Measurements from ENCODE around the gene EMP1.
A peak's percentile ranks its signal among the peaks of the same experiment; 100 is the strongest.

The EMP1 gene, protein sequence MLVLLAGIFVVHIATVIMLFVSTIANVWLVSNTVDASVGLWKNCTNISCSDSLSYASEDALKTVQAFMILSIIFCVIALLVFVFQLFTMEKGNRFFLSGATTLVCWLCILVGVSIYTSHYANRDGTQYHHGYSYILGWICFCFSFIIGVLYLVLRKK

GRCh38 chr12:13196130-13196921 is at the start of gene EMP1:
TSS of gene EMP1 (plus strand) at chr12:13196726. CDS start at chr12:13211511, 14,785 bp downstream.
- peak; percentile 7 for DNase-seq (ENCODE audit: low spot score)

DNA sequence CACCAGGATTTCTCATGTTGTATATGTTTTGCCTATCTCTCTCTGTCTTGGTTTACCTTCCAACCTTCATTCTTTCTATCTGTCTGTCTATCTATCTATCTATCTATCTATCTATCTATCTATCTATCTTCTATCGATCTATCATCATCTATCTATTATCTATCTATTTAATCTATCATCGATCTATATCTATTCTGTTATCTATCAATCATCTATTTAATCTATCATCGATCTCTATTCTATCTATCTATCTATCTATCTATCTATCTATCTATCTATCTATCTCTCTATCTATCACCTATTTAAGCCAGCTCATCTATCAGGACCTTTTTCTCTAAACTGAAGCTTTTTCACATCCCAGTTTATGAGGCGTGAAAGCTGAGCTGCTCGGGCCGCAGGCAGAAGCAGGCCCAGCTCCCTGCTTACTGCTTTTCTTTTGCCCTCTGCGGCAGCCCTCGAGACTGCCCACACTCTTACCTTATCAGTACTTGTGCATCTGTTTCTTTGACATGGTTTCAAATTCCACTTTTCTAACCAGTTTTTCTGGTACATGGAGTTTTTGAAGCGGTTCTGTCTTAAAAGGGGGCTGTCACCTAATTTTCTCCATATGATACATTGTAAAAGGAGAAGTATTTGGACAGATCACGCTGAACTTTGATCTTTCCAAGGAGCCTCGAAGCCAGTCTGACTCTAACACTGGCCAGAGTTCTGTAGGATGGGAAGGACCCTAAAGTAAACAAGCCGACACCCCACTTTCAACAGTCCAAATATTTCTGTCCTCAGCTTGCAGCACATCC is 48.6 kb upstream of the EMP1 start:
- DNase-seq (ENCODE audit: low spot score) = no peak

DNA sequence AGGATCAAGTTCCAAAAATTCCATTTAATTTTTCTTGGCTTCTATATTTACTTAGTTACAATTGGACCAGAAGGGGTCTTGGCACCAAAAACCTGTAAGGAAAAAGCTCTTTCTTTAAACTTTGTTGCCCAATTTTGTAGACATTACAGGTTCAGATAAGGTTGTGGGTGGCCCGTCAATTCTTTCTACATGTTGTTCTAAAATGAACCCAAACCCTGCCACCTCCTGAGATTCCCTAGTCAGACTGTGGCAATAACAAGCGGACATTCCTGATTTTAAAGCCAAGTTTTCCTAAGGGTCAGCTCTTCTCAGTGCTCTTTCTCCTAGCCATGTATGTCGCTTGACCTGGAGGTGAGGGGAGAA is 48.1 kb upstream of the EMP1 start:
- DNase-seq (ENCODE audit: low spot score) = no peak

- DNase-seq (ENCODE audit: low spot score) = no peak
These were observed 47.1 kb upstream of the EMP1 start for GRCh38 chr12:13149411-13149810.

GRCh38 chr12:13152281-13152680 is 44.2 kb upstream of the EMP1 start:
- DNase-seq (ENCODE audit: low spot score) = no peak

DNA sequence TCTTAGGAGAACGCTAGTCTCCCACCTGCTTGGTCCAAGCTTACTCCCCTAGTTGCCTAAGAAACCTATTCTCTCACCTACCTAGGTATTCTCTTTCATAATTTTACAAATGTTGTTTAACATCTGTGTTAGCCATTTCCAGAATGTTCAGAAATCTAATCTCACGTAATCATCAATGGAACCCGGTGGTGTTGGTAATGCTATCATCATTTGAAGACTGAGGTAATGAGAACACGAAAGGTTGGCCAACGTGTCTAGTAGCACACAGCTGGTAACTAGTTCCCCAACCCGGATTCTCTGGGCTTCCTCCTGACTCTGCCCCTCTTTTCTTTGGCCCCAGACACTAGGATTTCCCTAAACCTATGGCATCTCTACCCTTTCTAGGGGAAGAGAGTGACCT is 43.8 kb upstream of the EMP1 start:
- no peak for DNase-seq (ENCODE audit: low spot score)

DNA sequence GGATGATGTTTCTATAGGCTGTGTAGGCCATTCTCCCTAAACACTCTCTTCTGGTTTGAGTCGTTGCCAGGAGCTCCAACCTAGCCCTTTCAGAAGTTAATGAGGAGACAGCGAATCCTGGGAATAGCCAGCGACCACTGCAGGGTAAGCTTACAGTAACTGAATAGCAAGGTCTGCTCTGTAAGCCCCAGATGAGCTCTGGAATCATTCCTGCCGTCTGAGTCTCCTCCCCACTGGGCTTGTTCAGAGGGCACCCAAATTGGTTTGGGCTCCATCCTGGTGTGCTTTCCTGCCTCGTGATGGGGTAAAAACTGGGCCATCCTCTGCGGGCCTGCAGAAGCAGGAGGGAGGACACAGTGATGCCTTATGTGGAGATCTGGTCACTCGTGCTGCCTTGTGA is 43.3 kb upstream of the EMP1 start:
- DNase-seq (ENCODE audit: low spot score) = no peak

DNA sequence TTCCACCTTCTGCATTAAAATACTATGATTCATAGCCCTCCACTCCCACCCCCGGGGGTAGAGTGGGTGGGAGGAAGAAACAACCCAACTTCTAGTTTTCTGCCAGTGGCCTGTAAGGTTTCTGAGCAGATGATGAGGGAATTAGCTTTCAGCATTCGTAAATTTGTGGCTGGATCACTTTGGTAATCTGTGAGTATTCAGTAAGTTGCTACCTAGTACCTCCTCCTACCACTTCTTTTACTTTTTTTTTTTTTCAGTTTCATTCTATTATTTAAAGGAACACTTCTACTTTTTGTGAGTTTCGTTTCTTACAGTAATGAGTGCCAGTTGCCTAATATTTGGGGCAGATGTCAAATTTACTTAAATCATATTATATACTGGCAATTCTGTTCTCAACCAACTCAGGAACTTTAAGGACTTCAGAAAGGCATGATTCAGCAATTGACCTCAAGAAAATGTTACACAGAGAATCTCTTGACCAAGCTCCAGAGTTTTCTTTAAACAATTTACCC is 42.4 kb upstream of the EMP1 start:
- no peak for DNase-seq (ENCODE audit: low spot score)

DNA sequence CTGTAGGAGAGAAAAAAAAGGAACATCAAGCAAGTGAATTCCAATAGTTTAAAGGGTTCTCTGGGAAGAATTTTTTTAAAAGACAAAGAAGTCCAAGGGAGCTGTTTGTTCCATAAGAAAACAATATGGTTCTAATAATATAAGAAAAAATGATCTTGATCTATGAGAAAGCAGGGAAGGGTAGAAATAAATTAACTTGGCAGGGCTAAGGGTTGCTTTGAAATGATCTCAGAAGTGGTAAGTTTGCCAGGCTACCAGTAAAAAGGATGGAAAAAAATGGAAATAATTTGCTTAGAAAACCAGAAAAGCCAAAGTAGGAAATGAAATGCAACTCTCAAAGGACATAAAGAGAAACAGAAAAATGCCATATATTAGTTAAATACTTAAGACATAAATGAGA is 41.7 kb upstream of the EMP1 start:
- DNase-seq (ENCODE audit: low spot score) = no peak

DNA sequence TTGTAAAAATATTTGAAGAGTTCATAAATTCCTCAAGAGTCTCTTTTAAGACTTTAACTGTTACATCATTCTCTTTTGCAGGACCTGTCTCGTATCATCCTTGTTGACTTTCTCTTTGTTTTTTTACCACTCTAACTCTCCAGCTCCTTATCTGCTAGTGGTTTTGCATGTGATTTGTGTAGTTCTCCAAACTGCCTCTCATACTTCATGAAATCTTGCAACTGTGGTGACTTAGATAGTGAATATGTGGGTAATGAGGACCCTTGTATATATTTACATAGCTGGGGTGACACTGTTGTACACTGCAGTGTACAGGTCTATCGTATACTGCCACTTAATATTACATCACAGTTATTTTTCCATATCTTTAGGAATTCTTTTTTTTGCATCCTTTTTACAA is 40.2 kb upstream of the EMP1 start:
- no peak for DNase-seq (ENCODE audit: low spot score)

GRCh38 chr12:13161172-13161571 is 35.4 kb upstream of the EMP1 start:
- DNase-seq (ENCODE audit: low spot score) = no peak

- DNase-seq (ENCODE audit: low spot score) = no peak
These were observed 33.6 kb upstream of the EMP1 start for GRCh38 chr12:13162904-13163303.

GRCh38 chr12:13163868-13164635 is 32.5 kb upstream of the EMP1 start:
- DNase-seq (ENCODE audit: low spot score) = no peak

DNA sequence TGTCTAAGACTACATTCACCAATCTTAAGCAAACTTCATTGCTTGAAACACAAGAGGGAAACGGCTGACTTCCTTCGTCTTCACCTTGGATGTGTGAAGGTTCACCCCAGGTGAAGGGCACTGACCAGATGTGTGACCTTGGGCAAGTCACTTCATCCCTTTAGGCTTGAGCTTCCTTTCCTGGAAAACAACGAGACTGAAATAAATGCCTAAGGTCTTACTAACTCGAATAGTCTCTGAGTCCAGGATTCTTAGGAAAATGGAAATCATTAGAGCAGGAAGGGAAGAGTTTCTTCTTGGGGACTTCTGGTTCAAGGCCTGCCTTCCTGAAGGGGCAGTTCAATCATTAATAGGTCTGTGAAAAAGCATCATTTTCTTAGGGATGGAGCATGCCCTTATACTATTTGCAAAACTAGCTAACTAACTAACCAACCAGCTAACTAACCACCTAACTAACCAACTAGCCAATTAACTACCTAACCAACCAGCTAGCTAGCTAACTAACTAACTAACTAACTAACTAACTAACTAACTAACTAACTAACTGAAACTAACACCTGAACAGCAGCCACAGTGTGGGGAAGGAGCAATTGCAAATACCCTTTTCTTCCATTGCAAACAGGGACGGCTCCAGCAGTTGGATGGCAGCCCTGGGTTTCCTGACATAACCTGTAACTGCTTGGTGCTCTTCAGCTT is 31.5 kb upstream of the EMP1 start:
- no peak for DNase-seq (ENCODE audit: low spot score)

DNA sequence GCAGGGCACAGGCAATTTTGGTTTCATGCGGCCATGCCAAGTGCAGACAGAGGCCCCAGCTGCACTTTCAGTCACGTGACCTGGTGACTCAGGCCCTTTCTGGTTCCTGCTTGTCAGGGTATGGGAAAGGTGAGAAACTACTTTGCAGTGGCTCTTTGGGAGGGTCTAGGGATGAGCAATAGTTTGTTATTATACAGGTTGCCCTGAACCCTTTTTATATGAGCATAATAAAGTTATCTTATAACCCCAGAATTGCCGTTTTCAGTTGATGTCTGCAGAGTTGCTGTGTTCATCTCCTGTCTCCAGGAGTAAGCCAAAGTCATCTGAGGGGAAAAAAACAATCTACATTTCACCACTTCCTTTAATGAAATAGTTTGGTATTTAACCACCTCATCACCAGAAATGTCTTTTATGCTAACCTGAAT is 30.9 kb upstream of the EMP1 start:
- DNase-seq (ENCODE audit: low spot score) = no peak

- no peak for DNase-seq (ENCODE audit: low spot score)
These were observed 29.3 kb upstream of the EMP1 start for GRCh38 chr12:13167226-13167625.

- DNase-seq (ENCODE audit: low spot score) = no peak
These were observed 28.6 kb upstream of the EMP1 start for GRCh38 chr12:13167906-13168305.

DNA sequence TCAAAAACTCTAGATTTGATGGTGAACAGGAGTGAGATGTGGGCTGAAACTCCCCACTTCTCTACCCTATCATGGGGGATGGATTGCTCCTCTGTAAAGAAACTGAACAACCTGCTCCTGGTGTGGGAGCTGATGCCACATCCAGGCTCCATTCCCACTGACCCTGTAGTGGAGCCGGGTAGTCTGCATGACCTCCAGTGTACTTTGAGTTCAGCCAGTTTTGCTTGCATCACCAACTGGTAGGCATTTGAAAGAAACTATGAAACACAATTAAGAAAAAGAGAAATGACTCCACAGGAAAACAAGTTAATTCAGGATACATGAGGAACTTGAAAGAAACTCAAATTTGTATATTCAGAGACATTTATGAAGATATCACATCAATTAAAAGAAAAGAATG is 27.3 kb upstream of the EMP1 start:
- DNase-seq (ENCODE audit: low spot score) = no peak

- DNase-seq (ENCODE audit: low spot score) = no peak
These were observed 25.5 kb upstream of the EMP1 start for GRCh38 chr12:13170892-13171490.

DNA sequence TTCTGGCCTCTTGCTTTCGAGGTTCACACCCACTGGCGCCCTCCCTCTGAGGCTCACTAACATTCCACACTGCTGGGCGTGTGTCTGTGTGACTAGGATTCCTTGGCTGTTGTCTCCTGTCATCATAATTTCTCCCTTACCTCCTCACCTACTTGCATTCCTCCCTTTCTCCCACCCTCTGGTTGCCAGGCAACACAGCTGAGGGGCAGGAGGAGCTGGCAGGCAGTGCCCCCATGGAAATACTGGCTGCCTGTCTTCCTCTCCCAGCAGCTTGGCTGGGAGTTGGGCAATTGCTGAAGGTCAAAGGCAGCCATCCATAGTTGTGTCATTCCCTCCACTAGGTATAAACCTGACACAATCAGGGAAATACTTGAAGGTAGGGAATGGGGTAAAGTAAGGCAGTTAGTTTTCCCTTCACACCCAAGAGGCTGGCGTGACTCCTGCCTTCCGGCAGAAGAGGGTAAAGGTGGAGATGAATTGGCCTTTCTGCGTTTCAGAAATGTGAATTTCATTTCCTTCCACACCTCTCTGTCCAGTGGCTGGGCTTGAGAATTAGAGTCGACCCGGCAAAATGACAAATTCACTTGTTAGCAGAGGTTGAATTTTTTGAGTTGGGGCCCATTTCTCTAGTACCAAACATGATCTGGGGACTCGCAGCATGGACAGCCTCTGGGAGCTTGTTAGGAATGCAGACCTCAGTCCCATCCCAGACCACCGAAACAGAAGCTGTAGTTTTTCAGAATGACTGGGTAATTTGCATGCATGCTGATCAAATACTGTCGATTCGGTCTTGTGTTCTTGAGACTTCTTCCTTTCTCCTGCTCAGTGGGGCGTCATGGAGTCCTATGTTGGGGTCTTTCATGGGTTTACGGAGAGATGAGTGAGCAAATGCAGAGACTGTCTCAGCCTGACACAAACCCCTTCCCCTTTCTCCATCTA is 24.3 kb upstream of the EMP1 start:
- no peak for DNase-seq (ENCODE audit: low spot score)
